Sigmoid colon (tissue), 4 donors: ENCODE data around the gene CDCA5.
A peak's percentile ranks its signal among the peaks of the same experiment; 100 is the strongest.

Experiments
- EP300 ChIP-seq, 4 donors: sonication (generic); formaldehyde crosslinking; IDR thresholded peaks; one replicate each; pipeline ENCODE4 v1.6.1; 2017; ENCODE audit warnings: antibody characterized with exemption in 4 of 4
- POLR2AphosphoS5 ChIP-seq, 4 donors: sonication (generic); formaldehyde crosslinking; IDR thresholded peaks; one replicate each; pipeline ENCODE4 v1.6.1; 2017; ENCODE audit warnings: antibody characterized with exemption in 4 of 4
- TF ChIP-seq, protein P1 (sequence below), 4 experiments: fragments of 450-650 bp in 3 of 4; fragments of 200-600 bp in 1 of 4; IDR thresholded peaks; one replicate each; pipeline ENCODE4 v1.5.1; 2016 to 2019; ENCODE audit warnings: antibody characterized with exemption in 4 of 4, mild to moderate bottlenecking in 3 of 4, moderate library complexity in 2 of 4

DNA sequence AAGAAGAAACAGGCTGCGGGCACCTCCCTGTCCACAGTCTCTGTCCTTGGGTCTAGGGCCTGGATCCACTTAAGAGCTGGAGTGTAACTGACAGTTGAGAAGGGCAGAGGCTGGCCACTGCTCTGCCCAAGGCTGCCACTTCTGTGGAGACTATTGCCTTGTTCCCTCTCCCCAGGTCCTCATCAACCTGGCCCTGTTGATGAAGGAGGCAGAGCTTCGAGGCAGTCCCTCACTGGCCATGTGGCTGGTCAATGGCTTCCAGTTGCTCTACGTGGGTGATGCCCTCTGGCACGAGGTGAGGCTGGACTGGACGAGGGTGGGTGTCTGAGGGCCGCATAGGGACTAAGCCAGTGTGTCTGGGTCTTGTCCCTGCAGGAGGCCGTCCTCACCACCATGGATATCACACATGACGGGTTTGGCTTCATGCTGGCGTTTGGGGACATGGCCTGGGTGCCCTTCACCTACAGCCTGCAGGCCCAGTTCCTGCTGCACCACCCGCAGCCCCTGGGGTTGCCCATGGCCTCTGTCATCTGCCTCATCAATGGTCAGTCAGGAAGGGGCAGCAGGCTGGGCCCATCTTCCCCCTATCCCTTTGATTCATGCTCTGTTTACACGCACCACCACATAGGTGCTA lies 30.8 kb upstream of the CDCA5 start:
- TF ChIP-seq, protein P1, sequence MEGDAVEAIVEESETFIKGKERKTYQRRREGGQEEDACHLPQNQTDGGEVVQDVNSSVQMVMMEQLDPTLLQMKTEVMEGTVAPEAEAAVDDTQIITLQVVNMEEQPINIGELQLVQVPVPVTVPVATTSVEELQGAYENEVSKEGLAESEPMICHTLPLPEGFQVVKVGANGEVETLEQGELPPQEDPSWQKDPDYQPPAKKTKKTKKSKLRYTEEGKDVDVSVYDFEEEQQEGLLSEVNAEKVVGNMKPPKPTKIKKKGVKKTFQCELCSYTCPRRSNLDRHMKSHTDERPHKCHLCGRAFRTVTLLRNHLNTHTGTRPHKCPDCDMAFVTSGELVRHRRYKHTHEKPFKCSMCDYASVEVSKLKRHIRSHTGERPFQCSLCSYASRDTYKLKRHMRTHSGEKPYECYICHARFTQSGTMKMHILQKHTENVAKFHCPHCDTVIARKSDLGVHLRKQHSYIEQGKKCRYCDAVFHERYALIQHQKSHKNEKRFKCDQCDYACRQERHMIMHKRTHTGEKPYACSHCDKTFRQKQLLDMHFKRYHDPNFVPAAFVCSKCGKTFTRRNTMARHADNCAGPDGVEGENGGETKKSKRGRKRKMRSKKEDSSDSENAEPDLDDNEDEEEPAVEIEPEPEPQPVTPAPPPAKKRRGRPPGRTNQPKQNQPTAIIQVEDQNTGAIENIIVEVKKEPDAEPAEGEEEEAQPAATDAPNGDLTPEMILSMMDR (IDR thresholded peaks at IDR 0.05): no peak
- TF ChIP-seq EP300 (IDR thresholded peaks at IDR 0.05) (no peak), POLR2AphosphoS5 (IDR thresholded peaks at IDR 0.05) (peak in 1 of 4 donors; percentile 7)
